Measurements from ENCODE around the gene UBE3B.
"Not testable (repeated sequence)": the region's sequence is repeated elsewhere in the genome, so short reads cannot be mapped to it uniquely, and the experiment has no call there.

The UBE3B gene

DNA sequence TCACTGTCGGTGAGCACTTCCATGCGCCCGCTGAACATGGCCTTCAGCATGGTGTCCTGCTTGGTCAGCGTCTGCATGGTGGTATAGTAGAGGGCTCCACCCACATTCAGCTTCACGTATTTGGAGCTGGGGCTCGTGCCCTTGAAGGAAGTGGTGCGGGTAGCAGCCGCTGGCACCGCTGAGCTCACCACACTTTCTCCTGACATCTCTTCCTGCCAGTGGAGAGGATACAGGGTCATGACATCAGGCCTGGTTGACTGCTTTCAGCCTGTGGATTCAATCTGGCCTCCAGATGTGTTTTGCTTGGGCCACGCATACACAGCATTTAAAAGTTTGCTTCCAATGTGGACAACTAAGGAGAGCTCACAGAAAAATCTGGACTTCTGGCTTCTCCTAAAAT is 7.9 kb upstream of the UBE3B start:
- peak overlapping the region; percentile 64 for H4K91ac ChIP-seq (ENCODE audit: low read length)
- H3K36me3 ChIP-seq (ENCODE audit: control insufficient read depth in 1 of 2, insufficient read depth in 2 of 2, low read depth in 1 of 2, low read length in 2 of 2) = peaks cover 59 to 78% of the 10 kb centered on the region in 2 experiments
- no peak overlapping the region for H3K23ac ChIP-seq (ENCODE audit: low read length in 2 of 2)
- H3K79me1 ChIP-seq (replicated peaks; ENCODE audit: low read length, poor library complexity, severe bottlenecking) = no peaks in the 10 kb centered on the region
- H3K14ac ChIP-seq (ENCODE audit: low read length in 2 of 2) = no peak overlapping the region
- no peaks in the 10 kb centered on the region for H3K9me3 ChIP-seq (ENCODE audit: control insufficient read depth, low read length)
- H3K4me2 ChIP-seq (ENCODE audit: low read length, poor library complexity, severe bottlenecking) = no peak overlapping the region
- H3K9ac ChIP-seq (ENCODE audit: low read length) = peak overlapping the region; percentile 25
- H4K8ac ChIP-seq (ENCODE audit: low read length) = no peak overlapping the region
- no peak overlapping the region for H2AK5ac ChIP-seq (ENCODE audit: low read length, severe bottlenecking)
- H3K18ac ChIP-seq (ENCODE audit: low read depth in 1 of 2, low read length in 2 of 2) = no peak overlapping the region
- no peak overlapping the region for H3K27ac ChIP-seq (ENCODE audit: low read length, poor library complexity, severe bottlenecking)
- no peak for DNase-seq
- no peak overlapping the region for H2BK5ac ChIP-seq (ENCODE audit: low read depth, low read length, poor library complexity, severe bottlenecking)
- no peak overlapping the region for H2BK15ac ChIP-seq (ENCODE audit: low read depth, poor library complexity, severe bottlenecking)
- no peak overlapping the region for H2BK12ac ChIP-seq (ENCODE audit: low read length in 2 of 2)
- H3K4me1 ChIP-seq (ENCODE audit: control insufficient read depth, insufficient read depth, low read depth, low read length) = peaks cover 25% of the 10 kb centered on the region
- no peak overlapping the region for H2AFZ ChIP-seq (ENCODE audit: low read depth, low read length)
- no peak overlapping the region for H3K4me3 ChIP-seq (ENCODE audit: insufficient read depth in 1 of 2, low read depth in 1 of 2, low read length in 2 of 2)
- no peak overlapping the region for H3K4ac ChIP-seq (ENCODE audit: low read depth in 1 of 2, low read length in 2 of 2)
- no peak overlapping the region for H2BK120ac ChIP-seq (ENCODE audit: low read depth, low read length)
- H3K27me3 ChIP-seq (ENCODE audit: control insufficient read depth in 1 of 2, insufficient read depth in 1 of 2, low read length in 2 of 2) = no peaks in the 10 kb centered on the region
- WGBS = 83% methylated on average over 10 of the region's 10 CpGs

DNA sequence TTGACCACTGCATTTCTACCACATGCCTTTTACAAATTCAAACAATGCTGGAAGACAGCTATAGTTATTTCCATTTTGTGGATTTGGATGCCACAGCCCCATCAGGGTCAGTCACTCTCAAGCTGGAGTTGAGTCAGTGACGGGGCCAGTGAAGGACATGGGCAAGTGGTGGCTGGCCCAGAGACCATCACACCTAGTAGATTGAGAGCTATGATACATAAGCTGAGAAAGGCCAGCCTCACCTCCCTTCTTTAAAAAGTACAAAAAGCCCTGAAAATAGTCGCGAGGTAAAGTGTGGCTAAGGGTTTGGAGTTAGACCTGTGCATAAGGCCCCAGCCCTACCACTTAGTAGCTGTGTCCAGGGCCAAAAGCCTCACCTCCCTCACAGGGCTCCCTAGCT is 4.4 kb upstream of the UBE3B start:
- Histone ChIP-seq H2BK12ac (ENCODE audit: low read length in 2 of 2) (no peak overlapping the region), H2BK5ac (ENCODE audit: low read depth, low read length, poor library complexity, severe bottlenecking) (no peak overlapping the region), H3K4me1 (ENCODE audit: control insufficient read depth, insufficient read depth, low read depth, low read length) (peaks cover 17% of the 10 kb centered on the region), H3K4me3 (ENCODE audit: insufficient read depth in 1 of 2, low read depth in 1 of 2, low read length in 2 of 2) (no peak overlapping the region), H4K91ac (ENCODE audit: low read length) (no peak overlapping the region), H3K14ac (ENCODE audit: low read length in 2 of 2) (no peak overlapping the region), H3K36me3 (ENCODE audit: control insufficient read depth in 1 of 2, insufficient read depth in 2 of 2, low read depth in 1 of 2, low read length in 2 of 2) (peaks cover 33 to 49% of the 10 kb centered on the region in 2 experiments), H4K8ac (ENCODE audit: low read length) (peak overlapping the region; percentile 19), H2BK120ac (ENCODE audit: low read depth, low read length) (no peak overlapping the region), H3K27me3 (ENCODE audit: control insufficient read depth in 1 of 2, insufficient read depth in 1 of 2, low read length in 2 of 2) (no peaks in the 10 kb centered on the region), H3K18ac (ENCODE audit: low read depth in 1 of 2, low read length in 2 of 2) (no peak overlapping the region), H3K4ac (ENCODE audit: low read depth in 1 of 2, low read length in 2 of 2) (no peak overlapping the region), H2BK15ac (ENCODE audit: low read depth, poor library complexity, severe bottlenecking) (no peak overlapping the region), H3K9me3 (ENCODE audit: control insufficient read depth, low read length) (no peaks in the 10 kb centered on the region), H3K23ac (ENCODE audit: low read length in 2 of 2) (no peak overlapping the region), H2AFZ (ENCODE audit: low read depth, low read length) (no peak overlapping the region), H3K27ac (ENCODE audit: low read length, poor library complexity, severe bottlenecking) (no peak overlapping the region), H3K4me2 (ENCODE audit: low read length, poor library complexity, severe bottlenecking) (no peak overlapping the region), H2AK5ac (ENCODE audit: low read length, severe bottlenecking) (peak overlapping the region; percentile 7), H3K79me1 (replicated peaks; ENCODE audit: low read length, poor library complexity, severe bottlenecking) (no peaks in the 10 kb centered on the region), H3K9ac (ENCODE audit: low read length) (no peak overlapping the region)
- WGBS = 97% methylated on average over 3 of the region's 3 CpGs
- DNase-seq = no peak

DNA sequence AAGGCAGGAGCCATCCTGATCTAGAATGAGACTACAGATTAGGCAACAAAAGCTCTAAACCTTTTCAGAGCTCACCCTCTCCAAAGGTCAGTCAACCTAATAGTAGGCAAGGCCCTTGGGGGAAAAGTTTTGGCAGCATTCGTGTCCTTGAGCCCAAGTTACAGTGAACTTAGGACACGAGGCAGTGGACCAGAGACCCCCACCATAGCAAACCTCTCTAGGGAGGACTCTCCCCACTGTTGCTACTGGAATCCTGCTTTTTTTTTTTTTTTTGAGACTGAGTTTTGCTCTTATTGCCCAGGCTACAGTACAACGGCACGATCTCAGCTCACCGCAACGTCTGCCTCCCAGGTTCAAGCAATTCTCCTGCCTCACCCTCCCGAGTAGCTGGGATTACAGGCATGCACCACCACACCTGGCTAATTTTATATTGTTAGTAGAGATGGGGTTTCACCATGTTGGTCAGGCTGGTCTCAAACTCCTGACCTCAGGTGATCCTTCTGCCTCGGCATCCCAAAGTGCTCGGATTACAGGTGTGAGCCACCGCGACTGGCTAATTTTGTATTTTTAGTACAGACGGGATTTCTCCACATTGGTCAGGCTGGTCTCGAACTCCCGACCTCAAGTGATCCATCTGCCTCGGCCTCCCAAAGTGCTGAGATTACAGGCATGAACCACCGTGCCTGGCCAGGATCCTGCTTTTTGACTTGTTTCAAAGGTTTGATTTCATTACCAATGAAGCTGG is 3.7 kb upstream of the UBE3B start:
- 95% methylated on average over 13 of the region's 16 CpGs for WGBS
- H2BK5ac ChIP-seq (ENCODE audit: low read depth, low read length, poor library complexity, severe bottlenecking); H3K9ac ChIP-seq (ENCODE audit: low read length): not testable (repeated sequence)

DNA sequence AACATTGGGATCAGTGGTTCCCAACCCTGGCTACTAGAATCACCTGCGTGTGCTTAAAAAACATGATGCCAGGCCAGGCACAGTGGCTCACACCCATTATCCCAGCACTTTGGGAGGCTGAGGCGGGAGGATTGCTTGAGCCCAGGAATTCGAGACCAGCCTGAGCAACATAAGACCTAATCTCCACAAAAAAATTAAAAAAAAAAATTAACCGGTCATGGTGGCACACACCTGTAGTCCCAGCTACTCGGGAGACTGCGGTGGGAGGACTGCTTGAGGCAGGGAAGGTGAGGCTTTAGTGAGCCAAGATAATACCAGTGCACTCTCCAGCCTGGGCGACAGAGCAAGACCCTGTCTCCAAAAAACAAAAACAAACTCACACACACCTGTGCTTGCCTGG is 2.3 kb upstream of the UBE3B start:
- no peaks in the 10 kb centered on the region for H3K9me3 ChIP-seq (ENCODE audit: control insufficient read depth, low read length)
- WGBS = 100% methylated on average over 5 of the region's 7 CpGs
- H2BK5ac ChIP-seq (ENCODE audit: low read depth, low read length, poor library complexity, severe bottlenecking) = no peak overlapping the region
- H2BK15ac ChIP-seq (ENCODE audit: low read depth, poor library complexity, severe bottlenecking) = no peak overlapping the region
- H3K4me3 ChIP-seq (ENCODE audit: insufficient read depth in 1 of 2, low read depth in 1 of 2, low read length in 2 of 2) = peak overlapping the region in 1 of 2 experiments; percentile 97
- H4K91ac ChIP-seq (ENCODE audit: low read length) = no peak overlapping the region
- H3K36me3 ChIP-seq (ENCODE audit: control insufficient read depth in 1 of 2, insufficient read depth in 2 of 2, low read depth in 1 of 2, low read length in 2 of 2) = peaks cover 19 to 36% of the 10 kb centered on the region in 2 experiments
- no peak overlapping the region for H3K18ac ChIP-seq (ENCODE audit: low read depth in 1 of 2, low read length in 2 of 2)
- H3K9ac ChIP-seq (ENCODE audit: low read length) = peak overlapping the region; percentile 99
- H2AFZ ChIP-seq (ENCODE audit: low read depth, low read length) = no peak overlapping the region
- no peak overlapping the region for H2BK12ac ChIP-seq (ENCODE audit: low read length in 2 of 2)
- no peak overlapping the region for H3K27ac ChIP-seq (ENCODE audit: low read length, poor library complexity, severe bottlenecking)
- H3K79me1 ChIP-seq (replicated peaks; ENCODE audit: low read length, poor library complexity, severe bottlenecking) = peaks cover 3% of the 10 kb centered on the region
- H2AK5ac ChIP-seq (ENCODE audit: low read length, severe bottlenecking) = no peak overlapping the region
- H3K14ac ChIP-seq (ENCODE audit: low read length in 2 of 2) = no peak overlapping the region
- H4K8ac ChIP-seq (ENCODE audit: low read length) = no peak overlapping the region
- no peaks in the 10 kb centered on the region for H3K27me3 ChIP-seq (ENCODE audit: control insufficient read depth in 1 of 2, insufficient read depth in 1 of 2, low read length in 2 of 2)
- DNase-seq = no peak
- H2BK120ac ChIP-seq (ENCODE audit: low read depth, low read length) = no peak overlapping the region
- H3K23ac ChIP-seq (ENCODE audit: low read length in 2 of 2) = no peak overlapping the region
- no peak overlapping the region for H3K4ac ChIP-seq (ENCODE audit: low read depth in 1 of 2, low read length in 2 of 2)
- no peak overlapping the region for H3K4me2 ChIP-seq (ENCODE audit: low read length, poor library complexity, severe bottlenecking)
- peaks cover 12% of the 10 kb centered on the region for H3K4me1 ChIP-seq (ENCODE audit: control insufficient read depth, insufficient read depth, low read depth, low read length)

More for the DNA sequence above, 3.7 kb upstream of the UBE3B start:
- H4K8ac ChIP-seq (ENCODE audit: low read length); H2BK120ac ChIP-seq (ENCODE audit: low read depth, low read length); H2AK5ac ChIP-seq (ENCODE audit: low read length, severe bottlenecking); H3K4me3 ChIP-seq (ENCODE audit: insufficient read depth in 1 of 2, low read depth in 1 of 2, low read length in 2 of 2); H3K4me2 ChIP-seq (ENCODE audit: low read length, poor library complexity, severe bottlenecking); H3K18ac ChIP-seq (ENCODE audit: low read depth in 1 of 2, low read length in 2 of 2); H3K4ac ChIP-seq (ENCODE audit: low read depth in 1 of 2, low read length in 2 of 2); H2BK12ac ChIP-seq (ENCODE audit: low read length in 2 of 2); DNase-seq; H2BK15ac ChIP-seq (ENCODE audit: low read depth, poor library complexity, severe bottlenecking); H3K27me3 ChIP-seq (ENCODE audit: control insufficient read depth in 1 of 2, insufficient read depth in 1 of 2, low read length in 2 of 2); H3K27ac ChIP-seq (ENCODE audit: low read length, poor library complexity, severe bottlenecking); H3K14ac ChIP-seq (ENCODE audit: low read length in 2 of 2); H3K79me1 ChIP-seq (replicated peaks; ENCODE audit: low read length, poor library complexity, severe bottlenecking); H3K23ac ChIP-seq (ENCODE audit: low read length in 2 of 2); H4K91ac ChIP-seq (ENCODE audit: low read length); H2AFZ ChIP-seq (ENCODE audit: low read depth, low read length); H3K9me3 ChIP-seq (ENCODE audit: control insufficient read depth, low read length): not testable (repeated sequence)
- H3K4me1 ChIP-seq (ENCODE audit: control insufficient read depth, insufficient read depth, low read depth, low read length) = peaks cover 17% of the 10 kb centered on the region
- H3K36me3 ChIP-seq (ENCODE audit: control insufficient read depth in 1 of 2, insufficient read depth in 2 of 2, low read depth in 1 of 2, low read length in 2 of 2) = peaks cover 27 to 45% of the 10 kb centered on the region in 2 experiments

Data from mesenchymal stem cell (in vitro differentiated cells and primary cell).